NCI-H2227 (cell line): ENCODE results near the gene CPSF2.
"Not testable (repeated sequence)": the region's sequence is repeated elsewhere in the genome, so short reads cannot be mapped to it uniquely, and the experiment has no call there.

Experiments used
- DNase-seq: peaks from one replicate; lab custom pipeline; 2025; ENCODE audit not compliant: unreplicated experiment; lab: John Stamatoyannopoulos, UW

Gene CPSF2

GRCh38 chr14:92154283-92154942 lies 32.6 kb downstream of the CPSF2 start:
- no peak for DNase-seq

GRCh38 chr14:92160619-92161018 lies 38.9 kb downstream of the CPSF2 start:
- no peak for DNase-seq

GRCh38 chr14:92161521-92161920 lies 39.8 kb downstream of the CPSF2 start:
- DNase-seq, result no peak

- no peak for DNase-seq
Measured at GRCh38 chr14:92164958-92165357, 43.2 kb downstream of the CPSF2 start.

GRCh38 chr14:92173668-92174067 lies 51.9 kb downstream of the CPSF2 start:
- DNase-seq, result no peak

- DNase-seq, result no peak
Measured at GRCh38 chr14:92175811-92176210, 54.0 kb downstream of the CPSF2 start.

- no peak for DNase-seq
Measured at GRCh38 chr14:92176476-92176875, 54.7 kb downstream of the CPSF2 start.

GRCh38 chr14:92179178-92179577 lies 57.4 kb downstream of the CPSF2 start:
- not testable (repeated sequence) for DNase-seq

GRCh38 chr14:92185559-92185958 lies 63.8 kb downstream of the CPSF2 start:
- no peak for DNase-seq

- DNase-seq, result not testable (repeated sequence)
Measured at GRCh38 chr14:92187616-92188015, 65.8 kb downstream of the CPSF2 start.

GRCh38 chr14:92190768-92191167 lies 69.0 kb downstream of the CPSF2 start:
- DNase-seq, result no peak

GRCh38 chr14:92198804-92199203 lies 77.0 kb downstream of the CPSF2 start:
- DNase-seq, result no peak

GRCh38 chr14:92199763-92200162 lies 78.0 kb downstream of the CPSF2 start:
- no peak for DNase-seq

- DNase-seq, result no peak
Measured at GRCh38 chr14:92203116-92203515, 81.3 kb downstream of the CPSF2 start.

GRCh38 chr14:92204792-92205191 lies 83.0 kb downstream of the CPSF2 start:
- DNase-seq, result no peak

- DNase-seq, result no peak
Measured at GRCh38 chr14:92207012-92207927, 85.5 kb downstream of the CPSF2 start.

GRCh38 chr14:92207928-92208265 lies 86.1 kb downstream of the CPSF2 start:
- DNase-seq, result no peak

GRCh38 chr14:92209141-92209540 lies 87.4 kb downstream of the CPSF2 start:
- DNase-seq, result no peak

GRCh38 chr14:92213125-92213524 lies 91.4 kb downstream of the CPSF2 start:
- DNase-seq, result not testable (repeated sequence)

- DNase-seq, result no peak
Measured at GRCh38 chr14:92215579-92215978, 93.8 kb downstream of the CPSF2 start.

- DNase-seq, result no peak
Measured at GRCh38 chr14:92217936-92218335, 96.2 kb downstream of the CPSF2 start.
